Neural cell (in vitro differentiated cells): ENCODE measurements around the gene THRB. TPM values are rescaled to one million over a fixed set of nuclear protein-coding genes. Genes with fewer than 3 reads are reported as not detected.

Experiments used
- H2AFZ ChIP-seq: fragments of 200-600, 300-800 bp; sonication (generic), shearing (Covaris generic); 2 replicates; pipeline ENCODE4 v1.6.0; 2014; ENCODE audit warnings: low read depth, mild to moderate bottlenecking, antibody characterized with exemption, low read length, moderate library complexity
- H3F3A ChIP-seq: fragments of 200-600 bp; shearing (Covaris generic); 2 replicates; pipeline ENCODE4 v1.6.1; 2016; ENCODE audit warnings: mild to moderate bottlenecking, moderate library complexity, mixed read lengths, antibody characterized with exemption, low read length; ENCODE audit not compliant: insufficient read depth, poor library complexity, severe bottlenecking
- H3K27ac ChIP-seq: fragments of 200-600, 300-800 bp; sonication (generic), shearing (Covaris generic); 2 replicates; pipeline ENCODE4 v1.5.1; 2014; ENCODE audit warnings: mild to moderate bottlenecking, low read length, moderate library complexity
- H3K27me3 ChIP-seq: fragments of 300-800, 200-600 bp; sonication (generic), shearing (Covaris generic); 2 replicates; pipeline ENCODE4 v1.6.0; 2014; ENCODE audit warnings: mild to moderate bottlenecking, low read depth, low read length, moderate library complexity; ENCODE audit not compliant: insufficient read depth
- H3K36me3 ChIP-seq: fragments of 300-800, 200-600 bp; sonication (generic), shearing (Covaris generic); 2 replicates; pipeline ENCODE4 v1.5.1; 2014; ENCODE audit warnings: mild to moderate bottlenecking, antibody characterized with exemption, low read length, moderate library complexity; ENCODE audit not compliant: insufficient read depth
- H3K4me2 ChIP-seq: fragments of 300-800, 200-600 bp; sonication (generic), shearing (Covaris generic); 2 replicates; pipeline ENCODE4 v1.6.0; 2014; ENCODE audit warnings: mild to moderate bottlenecking, low read length
- H3K4me3 ChIP-seq: fragments of 300-800, 200-600 bp; sonication (generic), shearing (Covaris generic); 2 replicates; pipeline ENCODE4 v1.5.1; 2014; ENCODE audit warnings: mild to moderate bottlenecking, low read length, moderate library complexity
- H3K79me2 ChIP-seq: fragments of 200-600 bp; shearing (Covaris generic); replicated peaks from 2 replicates; pipeline ENCODE4 v1.6.0; 2014; ENCODE audit warnings: mild to moderate bottlenecking, low read length, moderate library complexity; ENCODE audit not compliant: insufficient read depth
- H3K9ac ChIP-seq: fragments of 300-800, 200-600 bp; sonication (generic), shearing (Covaris generic); 2 replicates; pipeline ENCODE4 v1.6.1; 2016; ENCODE audit warnings: mild to moderate bottlenecking, low read length, mixed read lengths
- H3K9me2 ChIP-seq: fragments of 200-600 bp; shearing (Covaris generic); 2 replicates; pipeline ENCODE4 v1.6.1; 2016; ENCODE audit warnings: mild to moderate bottlenecking, low read length, mixed read lengths; ENCODE audit not compliant: insufficient read depth
- H3K9me3 ChIP-seq: fragments of 200-600, 300-800 bp; sonication (generic), shearing (Covaris generic); 2 replicates; pipeline ENCODE4 v1.6.1; 2016; ENCODE audit warnings: mild to moderate bottlenecking, mixed run types, low read length, moderate library complexity, mixed read lengths
- H4K20me1 ChIP-seq: fragments of 200-600 bp; shearing (Covaris generic); 2 replicates; pipeline ENCODE4 v1.6.1; 2016; ENCODE audit warnings: mild to moderate bottlenecking, mixed run types; ENCODE audit not compliant: insufficient read depth
- EP300 ChIP-seq: fragments of 450-650 bp; conservative IDR thresholded peaks from 2 replicates; pipeline ENCODE4 v1.6.1; 2014; ENCODE audit warnings: antibody characterized with exemption, mild to moderate bottlenecking, moderate library complexity; ENCODE audit not compliant: poor library complexity, severe bottlenecking
- EZH2 ChIP-seq: fragments of 200-600, 300-800 bp; shearing (Covaris generic), sonication (generic); IDR thresholded peaks from 2 replicates; pipeline ENCODE4 v1.6.1; 2014; ENCODE audit warnings: antibody characterized with exemption, low read length, borderline replicate concordance, mild to moderate bottlenecking; ENCODE audit not compliant: insufficient read depth, poor library complexity, severe bottlenecking
- MXI1 ChIP-seq: fragments of 450-650 bp; conservative IDR thresholded peaks from 2 replicates; pipeline ENCODE4 v1.6.1; 2014; ENCODE audit warnings: antibody characterized with exemption, mild to moderate bottlenecking; ENCODE audit not compliant: poor library complexity, severe bottlenecking
- POLR2AphosphoS5 ChIP-seq: IDR thresholded peaks from 2 replicates; pipeline ENCODE4 v1.6.1; 2012
- RAD21 ChIP-seq: fragments of 450-650 bp; conservative IDR thresholded peaks from 2 replicates; pipeline ENCODE4 v1.6.1; 2014; ENCODE audit warnings: antibody characterized with exemption, mild to moderate bottlenecking, moderate library complexity
- SMC3 ChIP-seq: fragments of 450-650 bp; conservative IDR thresholded peaks from 2 replicates; pipeline ENCODE4 v1.6.1; 2014; ENCODE audit warnings: antibody characterized with exemption, mild to moderate bottlenecking, moderate library complexity; ENCODE audit not compliant: poor library complexity
- TAF1 ChIP-seq: IDR thresholded peaks from 2 replicates; pipeline ENCODE4 v1.6.1; 2012; ENCODE audit warnings: low read depth
- polyA plus RNA-seq: library from polyadenylated mRNA; depleted of rRNA; stranded (reverse); fragments of >200 nt; gene quantifications from 2 replicates; pipeline ENCODE4 v1.2.3, GENCODE V29; 2014
- TF ChIP-seq, protein P1 (sequence below): IDR thresholded peaks from 2 replicates; pipeline ENCODE4 v1.6.1; 2012; ENCODE audit warnings: borderline replicate concordance
- TF ChIP-seq, protein P2 (sequence below): fragments of 450-650 bp; IDR thresholded peaks from 2 replicates; pipeline ENCODE4 v1.5.1; 2014; ENCODE audit warnings: antibody characterized with exemption, mild to moderate bottlenecking, moderate library complexity; ENCODE audit not compliant: poor library complexity, severe bottlenecking

Gene THRB
- polyA plus RNA-seq, 1 donor from 2014 or later: 1.7 TPM

DNA sequence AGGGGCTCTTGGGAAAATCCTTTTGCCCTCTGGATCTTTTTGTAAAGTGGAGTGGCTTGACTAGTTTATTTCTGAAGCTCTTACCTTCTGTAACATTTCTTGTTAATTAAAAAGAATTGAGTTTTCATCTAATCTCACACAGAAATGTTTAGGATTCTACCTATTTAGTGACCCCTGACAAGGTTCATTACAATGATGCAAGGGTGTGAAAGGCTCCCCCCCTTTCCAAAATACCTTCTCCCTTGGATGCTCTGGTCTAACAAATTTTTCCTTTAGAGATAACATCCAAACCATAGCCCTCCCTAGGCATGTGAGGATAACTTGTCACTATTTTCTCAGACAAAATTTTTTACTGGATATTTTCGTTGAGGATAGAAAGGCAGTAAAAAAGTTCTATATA is 223.9 kb downstream of the THRB start:
- Histone ChIP-seq H3K9me2 (no peaks in the 10 kb centered on the region), H3K36me3 (no peaks in the 10 kb centered on the region), H3K27me3 (no peaks in the 10 kb centered on the region), H4K20me1 (no peaks in the 10 kb centered on the region), H3K9me3 (no peaks in the 10 kb centered on the region), H2AFZ (no peak overlapping the region), H3F3A (no peaks in the 10 kb centered on the region), H3K79me2 (no peaks in the 10 kb centered on the region), H3K27ac (no peak overlapping the region), H3K9ac (no peak overlapping the region), H3K4me3 (no peak overlapping the region), H3K4me2 (no peak overlapping the region)
- TF ChIP-seq MXI1 (no peak), TAF1 (no peak), EZH2 (no peak), RAD21 (no peak), SMC3 (no peak), EP300 (no peak), POLR2AphosphoS5 (no peak)
- TF ChIP-seq, protein P1, sequence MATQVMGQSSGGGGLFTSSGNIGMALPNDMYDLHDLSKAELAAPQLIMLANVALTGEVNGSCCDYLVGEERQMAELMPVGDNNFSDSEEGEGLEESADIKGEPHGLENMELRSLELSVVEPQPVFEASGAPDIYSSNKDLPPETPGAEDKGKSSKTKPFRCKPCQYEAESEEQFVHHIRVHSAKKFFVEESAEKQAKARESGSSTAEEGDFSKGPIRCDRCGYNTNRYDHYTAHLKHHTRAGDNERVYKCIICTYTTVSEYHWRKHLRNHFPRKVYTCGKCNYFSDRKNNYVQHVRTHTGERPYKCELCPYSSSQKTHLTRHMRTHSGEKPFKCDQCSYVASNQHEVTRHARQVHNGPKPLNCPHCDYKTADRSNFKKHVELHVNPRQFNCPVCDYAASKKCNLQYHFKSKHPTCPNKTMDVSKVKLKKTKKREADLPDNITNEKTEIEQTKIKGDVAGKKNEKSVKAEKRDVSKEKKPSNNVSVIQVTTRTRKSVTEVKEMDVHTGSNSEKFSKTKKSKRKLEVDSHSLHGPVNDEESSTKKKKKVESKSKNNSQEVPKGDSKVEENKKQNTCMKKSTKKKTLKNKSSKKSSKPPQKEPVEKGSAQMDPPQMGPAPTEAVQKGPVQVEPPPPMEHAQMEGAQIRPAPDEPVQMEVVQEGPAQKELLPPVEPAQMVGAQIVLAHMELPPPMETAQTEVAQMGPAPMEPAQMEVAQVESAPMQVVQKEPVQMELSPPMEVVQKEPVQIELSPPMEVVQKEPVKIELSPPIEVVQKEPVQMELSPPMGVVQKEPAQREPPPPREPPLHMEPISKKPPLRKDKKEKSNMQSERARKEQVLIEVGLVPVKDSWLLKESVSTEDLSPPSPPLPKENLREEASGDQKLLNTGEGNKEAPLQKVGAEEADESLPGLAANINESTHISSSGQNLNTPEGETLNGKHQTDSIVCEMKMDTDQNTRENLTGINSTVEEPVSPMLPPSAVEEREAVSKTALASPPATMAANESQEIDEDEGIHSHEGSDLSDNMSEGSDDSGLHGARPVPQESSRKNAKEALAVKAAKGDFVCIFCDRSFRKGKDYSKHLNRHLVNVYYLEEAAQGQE: no peak
- TF ChIP-seq, protein P2, sequence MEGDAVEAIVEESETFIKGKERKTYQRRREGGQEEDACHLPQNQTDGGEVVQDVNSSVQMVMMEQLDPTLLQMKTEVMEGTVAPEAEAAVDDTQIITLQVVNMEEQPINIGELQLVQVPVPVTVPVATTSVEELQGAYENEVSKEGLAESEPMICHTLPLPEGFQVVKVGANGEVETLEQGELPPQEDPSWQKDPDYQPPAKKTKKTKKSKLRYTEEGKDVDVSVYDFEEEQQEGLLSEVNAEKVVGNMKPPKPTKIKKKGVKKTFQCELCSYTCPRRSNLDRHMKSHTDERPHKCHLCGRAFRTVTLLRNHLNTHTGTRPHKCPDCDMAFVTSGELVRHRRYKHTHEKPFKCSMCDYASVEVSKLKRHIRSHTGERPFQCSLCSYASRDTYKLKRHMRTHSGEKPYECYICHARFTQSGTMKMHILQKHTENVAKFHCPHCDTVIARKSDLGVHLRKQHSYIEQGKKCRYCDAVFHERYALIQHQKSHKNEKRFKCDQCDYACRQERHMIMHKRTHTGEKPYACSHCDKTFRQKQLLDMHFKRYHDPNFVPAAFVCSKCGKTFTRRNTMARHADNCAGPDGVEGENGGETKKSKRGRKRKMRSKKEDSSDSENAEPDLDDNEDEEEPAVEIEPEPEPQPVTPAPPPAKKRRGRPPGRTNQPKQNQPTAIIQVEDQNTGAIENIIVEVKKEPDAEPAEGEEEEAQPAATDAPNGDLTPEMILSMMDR: no peak

DNA sequence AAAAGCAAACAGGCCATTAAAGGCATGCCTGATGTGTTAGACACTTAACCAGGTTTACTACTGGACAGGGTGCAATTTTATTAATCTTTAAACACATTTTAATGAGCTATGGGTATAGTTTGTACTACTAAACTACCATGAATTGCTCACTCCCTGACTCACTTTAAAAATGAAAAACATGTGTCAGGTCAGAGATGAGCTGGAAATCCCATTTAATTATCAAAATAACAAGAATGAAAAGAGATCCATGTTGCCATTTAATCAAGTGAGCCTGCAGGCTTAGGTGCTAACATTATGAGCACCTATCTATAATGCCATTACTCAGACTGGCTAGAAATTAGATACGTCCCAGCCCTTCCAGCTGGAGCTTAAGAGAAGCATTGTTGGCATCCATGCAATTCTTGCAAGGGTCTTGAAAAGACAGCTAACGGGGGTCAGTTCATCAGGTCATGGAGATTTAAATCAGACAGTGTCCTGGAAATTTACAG is 224.4 kb downstream of the THRB start:
- TF ChIP-seq MXI1 (no peak), TAF1 (no peak), POLR2AphosphoS5 (no peak), EP300 (no peak), SMC3 (no peak), EZH2 (no peak), RAD21 (no peak)
- TF ChIP-seq, protein P2: no peak
- TF ChIP-seq, protein P1: no peak
- Histone ChIP-seq H3K27ac (no peak overlapping the region), H4K20me1 (no peaks in the 10 kb centered on the region), H3K9ac (no peak overlapping the region), H3K79me2 (no peaks in the 10 kb centered on the region), H3K36me3 (no peaks in the 10 kb centered on the region), H3K9me2 (no peaks in the 10 kb centered on the region), H3K4me3 (no peak overlapping the region), H3F3A (no peaks in the 10 kb centered on the region), H3K4me2 (no peak overlapping the region), H3K9me3 (no peaks in the 10 kb centered on the region), H3K27me3 (no peaks in the 10 kb centered on the region), H2AFZ (no peak overlapping the region)
